GM10266 (cell line): ENCODE results near the gene LSG1.

Experiments used
- DNase-seq: peaks from one replicate; pipeline ENCODE4 v3.0.0; 2012; ENCODE audit errors: extremely low spot score
- TF ChIP-seq, protein P1 (sequence below): IDR thresholded peaks from 2 replicates; pipeline ENCODE4 v1.5.1; 2012; ENCODE audit warnings: mild to moderate bottlenecking, low read depth; ENCODE audit not compliant: control insufficient read depth, insufficient read depth; ENCODE audit errors: missing control alignments

Gene LSG1

DNA sequence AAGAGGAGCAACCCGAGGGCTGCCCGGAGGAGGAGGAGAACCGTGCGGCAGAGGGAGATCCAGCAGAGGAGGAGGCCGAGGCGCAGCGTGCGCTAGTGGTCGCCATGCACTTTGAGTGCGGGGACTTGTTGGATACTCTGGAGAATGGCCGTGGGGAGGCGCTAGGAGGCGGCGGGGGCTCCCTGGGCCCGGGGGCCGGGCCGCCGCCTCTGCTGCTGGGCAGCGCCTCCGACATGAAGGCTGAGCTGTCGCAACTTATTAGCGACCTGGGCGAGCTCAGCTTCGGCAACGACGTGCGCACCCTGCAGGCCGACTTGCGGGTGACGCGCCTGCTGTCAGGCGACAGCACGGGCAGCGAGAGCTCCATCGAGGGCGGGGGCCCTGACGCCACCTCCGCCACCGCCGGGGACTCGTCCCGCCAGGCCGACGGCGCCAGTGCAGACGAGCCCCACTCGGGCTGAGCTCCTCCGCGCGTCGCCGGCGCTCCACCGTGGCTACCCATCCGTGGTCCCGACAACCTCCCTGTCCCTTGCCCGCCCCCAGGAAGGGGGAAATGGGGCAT lies 15.7 kb upstream of the LSG1 start:
- TF ChIP-seq, protein P1, sequence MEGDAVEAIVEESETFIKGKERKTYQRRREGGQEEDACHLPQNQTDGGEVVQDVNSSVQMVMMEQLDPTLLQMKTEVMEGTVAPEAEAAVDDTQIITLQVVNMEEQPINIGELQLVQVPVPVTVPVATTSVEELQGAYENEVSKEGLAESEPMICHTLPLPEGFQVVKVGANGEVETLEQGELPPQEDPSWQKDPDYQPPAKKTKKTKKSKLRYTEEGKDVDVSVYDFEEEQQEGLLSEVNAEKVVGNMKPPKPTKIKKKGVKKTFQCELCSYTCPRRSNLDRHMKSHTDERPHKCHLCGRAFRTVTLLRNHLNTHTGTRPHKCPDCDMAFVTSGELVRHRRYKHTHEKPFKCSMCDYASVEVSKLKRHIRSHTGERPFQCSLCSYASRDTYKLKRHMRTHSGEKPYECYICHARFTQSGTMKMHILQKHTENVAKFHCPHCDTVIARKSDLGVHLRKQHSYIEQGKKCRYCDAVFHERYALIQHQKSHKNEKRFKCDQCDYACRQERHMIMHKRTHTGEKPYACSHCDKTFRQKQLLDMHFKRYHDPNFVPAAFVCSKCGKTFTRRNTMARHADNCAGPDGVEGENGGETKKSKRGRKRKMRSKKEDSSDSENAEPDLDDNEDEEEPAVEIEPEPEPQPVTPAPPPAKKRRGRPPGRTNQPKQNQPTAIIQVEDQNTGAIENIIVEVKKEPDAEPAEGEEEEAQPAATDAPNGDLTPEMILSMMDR = peak; percentile 87
- peak; percentile 86 for DNase-seq

DNA sequence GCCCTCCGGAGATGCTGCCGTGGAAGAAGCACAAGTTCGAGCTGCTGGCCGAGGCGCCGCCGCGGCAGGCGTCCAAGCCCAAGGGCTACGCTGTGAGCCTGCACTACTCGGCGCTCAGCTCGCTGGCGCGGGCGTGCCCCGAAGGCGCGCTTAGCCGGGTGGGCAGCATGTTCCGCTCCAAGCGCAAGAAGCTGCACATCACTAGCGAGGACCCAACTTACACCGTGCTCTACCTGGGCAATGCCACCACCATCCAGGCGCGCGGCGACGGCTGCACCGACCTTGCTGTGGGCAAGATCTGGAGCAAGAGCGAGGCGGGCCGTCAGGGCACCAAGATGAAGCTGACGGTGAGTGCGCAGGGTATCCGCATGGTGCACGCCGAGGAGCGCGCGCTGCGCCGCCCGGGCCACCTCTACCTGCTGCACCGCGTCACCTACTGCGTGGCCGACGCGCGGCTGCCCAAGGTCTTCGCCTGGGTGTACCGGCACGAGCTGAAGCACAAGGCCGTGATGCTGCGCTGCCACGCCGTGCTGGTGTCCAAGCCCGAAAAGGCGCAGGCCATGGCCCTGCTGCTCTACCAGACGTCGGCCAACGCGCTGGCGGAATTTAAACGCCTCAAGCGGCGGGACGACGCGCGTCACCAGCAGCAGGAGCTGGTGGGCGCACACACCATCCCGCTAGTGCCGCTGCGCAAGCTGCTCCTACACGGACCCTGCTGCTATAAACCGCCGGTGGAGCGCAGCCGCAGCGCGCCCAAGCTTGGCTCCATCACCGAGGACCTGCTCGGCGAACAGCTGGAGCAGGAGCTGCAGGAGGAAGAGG lies 15.0 kb upstream of the LSG1 start:
- TF ChIP-seq, protein P1 = no peak
- DNase-seq = peak; percentile 67

DNA sequence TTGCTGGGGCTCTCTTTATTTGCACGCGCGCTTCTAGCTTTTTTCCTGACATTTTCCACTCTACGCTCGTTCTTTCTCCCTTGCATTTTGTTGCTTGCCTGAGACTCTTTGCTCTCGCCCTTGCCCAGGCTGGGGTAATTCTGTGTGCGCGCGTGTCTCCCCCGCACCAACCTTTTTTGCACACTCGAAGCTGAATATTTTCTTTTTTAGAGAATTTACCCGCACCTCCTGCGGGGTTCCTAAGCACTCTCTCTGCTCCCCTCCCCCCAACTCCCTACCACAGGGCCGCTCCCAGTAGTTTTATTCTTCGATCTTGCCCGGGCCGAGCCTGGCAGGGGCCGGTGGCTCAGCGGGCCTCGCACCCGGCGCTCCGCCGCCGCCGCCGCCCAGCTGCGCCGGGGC lies 14.4 kb upstream of the LSG1 start:
- DNase-seq = no peak
- TF ChIP-seq, protein P1 = no peak

DNA sequence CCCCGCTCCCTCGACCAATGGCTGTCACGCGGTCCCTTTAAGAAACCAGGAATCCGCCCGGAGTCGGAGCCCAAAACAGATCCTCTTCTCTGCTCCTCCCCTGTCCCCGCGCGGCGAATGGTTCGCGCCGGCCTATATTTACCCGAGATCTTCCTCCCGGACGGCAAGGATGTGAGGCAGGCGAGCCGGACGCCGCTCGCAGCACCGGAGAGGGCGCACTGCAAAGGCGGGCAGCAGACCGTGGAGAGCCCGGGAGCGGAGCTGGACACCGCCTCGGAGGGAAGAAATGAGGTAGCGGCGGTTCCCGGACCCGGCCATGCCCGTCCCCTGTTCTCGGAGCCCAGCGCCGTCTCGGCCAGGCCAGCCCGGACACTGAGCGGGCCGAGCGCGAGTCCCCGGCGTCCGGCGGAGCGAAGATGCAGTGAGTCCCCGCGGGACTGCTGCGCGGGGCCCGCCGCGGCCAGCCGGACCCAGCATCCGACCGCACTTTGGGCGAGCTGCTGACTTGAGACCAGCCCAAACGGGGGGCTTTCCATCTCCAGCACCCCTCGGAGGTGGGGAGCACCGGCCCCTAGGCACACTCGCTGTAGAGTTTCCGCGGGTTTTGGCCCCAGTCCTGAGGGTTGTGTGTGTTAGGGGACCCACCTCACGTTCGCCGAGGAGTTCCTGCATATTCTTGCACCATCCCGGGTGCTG lies 13.9 kb upstream of the LSG1 start, which contains the start of gene FAM43A:
FAM43A (plus strand) TSS at position 166 of the 696 bp plus-strand sequence. CDS start 944 bp downstream, outside the sequence.
- TF ChIP-seq, protein P1 = peak; percentile 40
- DNase-seq = peak; percentile 92

DNA sequence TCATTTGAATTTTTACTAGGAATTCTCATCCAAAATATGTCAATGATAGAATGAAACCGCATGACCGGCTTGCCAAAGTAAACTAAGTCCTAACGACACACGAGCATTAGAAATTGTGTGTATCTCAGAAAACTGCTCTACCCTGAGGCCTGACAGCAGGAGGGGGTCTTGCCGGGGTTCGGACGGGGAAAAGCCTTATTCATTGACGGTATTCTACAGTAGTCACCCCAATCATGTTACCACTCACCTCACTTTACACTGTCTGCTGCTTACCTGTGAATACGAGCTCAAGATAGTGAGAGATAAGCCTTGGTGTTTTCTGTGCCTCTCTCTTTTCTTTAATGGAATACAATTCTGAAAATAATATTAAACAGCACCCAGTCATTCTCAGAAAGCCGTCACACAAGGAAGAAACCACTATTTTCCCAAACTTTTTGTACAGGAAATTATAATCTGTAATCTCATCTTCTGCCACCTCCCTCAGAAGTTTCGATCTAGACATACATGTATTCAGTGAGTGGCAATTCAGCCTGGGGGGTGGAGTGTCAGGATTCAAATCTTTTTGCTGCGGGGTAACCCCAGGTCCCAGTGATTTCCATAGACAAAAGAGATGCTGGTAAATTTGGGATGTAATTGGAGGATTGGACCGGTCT lies 13.2 kb upstream of the LSG1 start:
- DNase-seq = no peak
- TF ChIP-seq, protein P1 = no peak

DNA sequence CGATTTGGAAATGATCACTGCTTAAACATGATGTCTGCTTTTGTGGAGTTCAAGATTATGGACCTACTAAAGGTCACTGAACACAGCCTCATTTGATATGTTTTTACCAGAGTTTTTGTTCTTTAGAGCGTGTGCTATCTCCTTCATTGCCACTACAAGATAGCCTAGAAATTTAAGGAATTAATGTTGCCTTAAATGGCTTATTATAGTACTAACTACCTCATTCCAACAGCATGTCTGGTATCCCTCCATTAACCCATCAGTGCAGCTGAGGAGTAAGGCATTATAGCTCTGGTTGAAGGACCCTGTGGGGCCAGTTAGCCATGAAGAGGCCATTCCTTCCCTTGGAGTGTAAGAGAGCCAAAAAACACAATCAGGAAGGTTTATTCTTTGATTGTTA lies 11.4 kb upstream of the LSG1 start:
- TF ChIP-seq, protein P1 = no peak
- DNase-seq = no peak
